Embryonic facial prominence (tissue), 1 donor: ENCODE results near the gene DICER1.

Source experiments
- DNase-seq: peaks from one replicate; pipeline ENCODE4 v3.0.0-alpha.2; 2016; ENCODE audit errors: extremely low spot score

Gene DICER1

GRCh38 chr14:95061317-95062093, 95.8 kb downstream of the DICER1 start:
- DNase-seq, result no peak

DNA sequence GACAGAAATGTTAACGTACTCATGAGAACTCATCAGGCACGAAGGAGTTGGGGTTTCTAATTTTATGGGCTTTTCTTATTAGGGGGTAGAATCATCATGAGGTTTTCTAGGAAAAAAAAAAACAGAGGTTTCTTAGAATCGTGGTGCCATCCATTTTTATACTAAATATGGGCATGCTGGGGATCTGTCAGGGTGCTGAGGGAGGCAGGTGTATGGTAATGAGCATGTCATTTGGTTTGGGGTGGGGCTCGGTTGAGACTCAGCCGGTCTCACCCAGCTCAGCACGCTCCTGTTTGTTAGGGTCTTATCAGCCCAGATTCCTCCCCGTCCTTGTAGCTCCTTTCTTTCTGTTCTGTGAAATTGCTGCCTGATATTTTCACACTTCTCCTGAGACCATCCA, 98.2 kb downstream of the DICER1 start:
- no peak for DNase-seq

GRCh38 chr14:95058491-95058890, 98.8 kb downstream of the DICER1 start:
- DNase-seq, result no peak

DNA sequence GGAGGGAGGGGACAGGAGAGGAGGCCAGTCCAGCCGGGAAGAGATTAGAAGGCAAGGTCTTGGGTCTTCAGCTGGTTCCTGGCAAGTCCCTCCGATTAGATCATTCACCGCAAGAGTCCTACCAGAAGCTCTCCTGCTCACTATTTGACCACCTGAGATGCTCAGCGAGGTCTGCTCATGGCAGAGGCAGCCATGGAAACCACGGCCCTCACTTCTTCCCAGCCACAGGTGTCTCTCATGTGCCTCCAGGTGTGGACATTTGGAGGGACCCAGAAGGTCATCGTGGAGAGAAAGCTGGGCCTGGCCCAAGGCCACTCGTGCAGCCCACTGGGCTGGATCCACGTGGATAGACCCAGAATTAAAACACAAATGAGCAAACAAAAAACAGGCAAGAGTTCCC, 99.5 kb downstream of the DICER1 start:
- DNase-seq, result no peak

DNA sequence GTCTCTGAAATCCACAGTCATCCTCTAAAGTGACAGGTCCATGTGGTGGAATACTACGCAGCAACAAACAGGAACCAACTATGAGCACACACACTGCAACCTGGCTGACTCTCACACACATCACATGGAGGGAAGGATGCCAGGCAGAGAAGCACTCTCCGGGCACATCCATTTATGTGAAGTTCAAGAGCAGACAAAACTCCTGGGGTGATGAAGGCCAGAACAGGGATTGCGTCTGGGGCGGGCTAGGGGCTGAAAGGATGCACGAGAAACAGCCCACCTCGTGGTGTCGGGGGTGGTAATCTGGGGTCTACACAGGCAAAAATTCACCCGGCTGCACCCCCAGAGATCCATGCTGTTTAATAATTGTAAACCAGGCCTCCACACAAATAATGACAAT, 100.2 kb downstream of the DICER1 start:
- no peak for DNase-seq

GRCh38 chr14:95056476-95056875, 100.9 kb downstream of the DICER1 start:
- no peak for DNase-seq

GRCh38 chr14:95055318-95055717, 102.0 kb downstream of the DICER1 start:
- DNase-seq, result no peak

GRCh38 chr14:95054346-95055280, 102.7 kb downstream of the DICER1 start:
- no peak for DNase-seq

DNA sequence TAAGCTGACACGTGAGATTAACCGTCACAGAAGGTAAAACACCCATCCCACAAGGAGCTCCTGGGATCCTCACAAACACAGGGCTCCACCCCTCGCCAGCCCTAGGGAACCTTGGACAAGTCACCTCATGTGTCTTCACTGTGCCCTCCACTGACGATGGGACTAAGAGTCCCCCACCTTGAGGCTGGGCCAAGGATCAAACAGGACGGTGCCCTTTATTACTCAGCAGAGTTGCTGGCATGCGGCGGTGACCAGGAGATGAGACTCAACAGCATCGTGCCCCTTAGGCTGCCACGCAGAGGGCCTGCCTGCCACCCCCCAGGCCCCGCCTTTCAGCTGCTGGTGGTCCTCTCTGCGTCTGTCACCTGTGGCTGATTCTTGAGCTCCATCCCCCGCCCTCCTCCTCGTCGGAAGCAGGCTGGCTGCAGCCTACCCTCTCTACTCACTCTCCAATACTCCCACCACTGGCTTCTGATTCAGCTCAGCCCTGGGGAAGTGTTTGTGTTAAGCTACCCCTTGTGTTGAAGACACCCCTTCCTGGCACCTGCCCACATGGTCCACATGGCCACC, 105.2 kb downstream of the DICER1 start:
- no peak for DNase-seq

DNA sequence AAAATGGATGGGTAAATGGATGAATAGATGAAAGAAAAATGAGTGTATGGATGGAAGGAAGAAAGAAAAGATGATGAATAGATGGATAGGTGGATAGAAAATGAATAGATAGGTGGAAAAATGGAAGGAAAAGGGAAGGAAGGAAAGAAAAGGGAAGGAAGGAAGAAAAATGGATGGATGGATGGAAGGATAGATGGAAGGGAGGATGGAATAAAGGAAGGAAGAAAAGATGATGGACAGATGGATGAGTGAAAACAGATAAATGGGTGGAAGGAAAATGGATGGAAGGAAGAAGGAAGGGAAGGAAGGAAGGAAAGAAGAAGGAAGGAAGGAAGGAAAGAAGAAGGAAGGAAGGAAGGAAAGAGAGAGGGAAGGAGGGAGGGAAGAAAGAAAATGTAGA, 107.4 kb downstream of the DICER1 start:
- DNase-seq, result no peak

- no peak for DNase-seq
Observed at GRCh38 chr14:95048771-95049312, 108.5 kb downstream of the DICER1 start.

DNA sequence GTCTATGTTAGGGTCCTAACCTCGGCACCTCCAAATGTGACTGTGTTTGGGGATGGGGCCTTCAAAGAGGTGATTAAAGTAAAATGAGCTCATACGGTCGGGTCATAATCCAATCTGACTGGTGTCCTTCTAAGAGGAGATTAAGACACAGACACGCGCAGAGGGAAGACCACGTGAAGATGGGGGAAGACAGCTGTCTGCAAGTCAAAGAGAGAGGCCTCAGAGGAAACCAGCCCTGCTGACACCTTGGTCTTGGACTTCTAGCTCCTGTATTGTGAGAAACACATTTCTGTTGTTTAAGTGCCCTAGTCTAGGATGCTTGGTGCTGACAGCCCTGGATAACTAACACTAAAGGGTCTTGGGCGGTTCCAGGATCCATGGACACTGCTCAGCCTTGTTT, 109.6 kb downstream of the DICER1 start:
- no peak for DNase-seq

GRCh38 chr14:95046711-95047681, 110.3 kb downstream of the DICER1 start:
- peak; percentile 34 for DNase-seq

- DNase-seq, result no peak
Observed at GRCh38 chr14:95045836-95046430, 111.4 kb downstream of the DICER1 start.

DNA sequence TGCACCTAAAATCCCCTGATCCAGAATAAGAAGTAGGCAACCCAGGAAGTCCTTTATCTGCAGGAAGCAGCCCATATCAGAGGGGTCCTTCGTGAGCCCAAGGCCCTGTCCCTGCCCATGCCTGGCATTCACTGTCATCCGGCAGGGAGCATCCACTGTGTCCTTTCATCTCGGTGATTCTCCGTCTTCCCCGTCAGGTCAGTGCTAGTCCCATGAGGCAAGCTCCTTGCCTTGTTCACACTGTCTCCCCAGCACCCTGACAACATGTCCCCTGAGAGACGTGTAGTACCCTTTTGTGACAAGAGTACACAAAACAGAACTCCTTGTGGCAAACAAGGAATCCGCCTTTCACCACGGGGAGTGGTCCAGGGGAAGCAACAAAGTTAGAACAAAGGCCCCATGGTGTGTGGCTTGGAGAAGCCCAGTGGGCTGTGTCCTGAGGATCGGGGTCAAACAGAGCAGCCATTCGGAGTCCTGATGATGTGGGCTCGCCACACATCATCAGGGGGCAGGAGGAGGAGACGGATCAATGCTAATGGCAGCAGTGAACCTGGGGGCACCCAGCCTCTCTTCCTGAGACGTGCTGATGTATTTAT, 112.1 kb downstream of the DICER1 start:
- no peak for DNase-seq

GRCh38 chr14:95044463-95045105, 112.7 kb downstream of the DICER1 start:
- DNase-seq, result no peak

GRCh38 chr14:95043732-95044462, 113.4 kb downstream of the DICER1 start:
- no peak for DNase-seq

- no peak for DNase-seq
Observed at GRCh38 chr14:95043314-95043713, 114.0 kb downstream of the DICER1 start.

- no peak for DNase-seq
Observed at GRCh38 chr14:95041477-95042020, 115.8 kb downstream of the DICER1 start.
